HL-60/S4 (cell line): ENCODE data around the gene SLC27A4.
"Not testable (repeated sequence)": the region's sequence is repeated elsewhere in the genome, so short reads cannot be mapped to it uniquely, and the experiment has no call there.

Experiments
- in situ Hi-C: fragments of 300-500 bp; cut with MboI; formaldehyde crosslinking; loops from 2 replicates; pipeline ENCODE4 v1.14.3; 2022; ENCODE audit warnings: low sequenced_read_pairs

SLC27A4 gene

GRCh38 chr9:128323791-128324190, 16.5 kb upstream of the SLC27A4 start:
- in situ Hi-C loops = no loop called here

- in situ Hi-C loops = no loop called here
Measured at GRCh38 chr9:128324401-128324800, 15.9 kb upstream of the SLC27A4 start.

DNA sequence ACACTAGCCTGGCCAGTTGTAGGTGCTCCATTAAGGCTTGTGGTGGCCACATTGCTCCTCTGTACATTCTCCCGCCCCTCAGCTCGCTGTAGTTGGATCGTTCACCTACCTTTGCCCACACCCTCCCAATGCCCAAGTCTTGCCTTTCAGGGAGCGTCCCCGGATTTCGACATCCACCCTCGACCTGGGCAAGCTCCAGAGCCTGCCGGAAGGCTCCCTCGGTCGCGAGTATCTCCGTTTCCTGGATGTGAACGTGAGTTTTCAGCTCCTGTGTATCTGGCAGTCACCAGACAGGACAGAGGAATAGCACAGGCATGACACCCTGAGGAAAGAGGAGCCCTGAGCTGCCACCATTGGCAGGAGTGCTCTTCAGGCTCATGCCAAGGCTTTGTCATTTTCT, 14.7 kb upstream of the SLC27A4 start:
- in situ Hi-C loops = no loop called here

- in situ Hi-C loops = no loop called here
Measured at GRCh38 chr9:128333451-128333869, 6.9 kb upstream of the SLC27A4 start.

DNA sequence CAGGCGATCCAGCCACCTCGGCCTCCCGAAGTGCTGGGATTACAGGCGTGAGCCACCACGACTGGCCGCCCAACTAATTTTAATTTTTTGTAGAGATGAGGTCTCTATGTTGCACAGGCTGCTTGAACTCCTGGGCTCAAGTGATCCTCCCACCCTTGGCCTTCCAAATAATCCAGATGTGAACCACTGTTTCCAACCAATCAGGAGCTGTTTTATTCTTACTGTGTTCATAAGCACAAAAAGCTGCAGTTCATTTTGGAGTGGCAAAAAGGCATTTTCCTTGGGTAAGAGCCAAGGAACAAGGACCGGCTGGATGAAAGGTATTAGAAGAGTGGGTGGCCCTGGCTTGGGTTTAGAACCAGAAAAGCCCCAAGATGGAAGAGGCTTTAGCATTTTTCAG, 5.2 kb upstream of the SLC27A4 start:
- in situ Hi-C loops = no loop called here

GRCh38 chr9:128335914-128336313, 4.4 kb upstream of the SLC27A4 start:
- in situ Hi-C loops = no loop called here

DNA sequence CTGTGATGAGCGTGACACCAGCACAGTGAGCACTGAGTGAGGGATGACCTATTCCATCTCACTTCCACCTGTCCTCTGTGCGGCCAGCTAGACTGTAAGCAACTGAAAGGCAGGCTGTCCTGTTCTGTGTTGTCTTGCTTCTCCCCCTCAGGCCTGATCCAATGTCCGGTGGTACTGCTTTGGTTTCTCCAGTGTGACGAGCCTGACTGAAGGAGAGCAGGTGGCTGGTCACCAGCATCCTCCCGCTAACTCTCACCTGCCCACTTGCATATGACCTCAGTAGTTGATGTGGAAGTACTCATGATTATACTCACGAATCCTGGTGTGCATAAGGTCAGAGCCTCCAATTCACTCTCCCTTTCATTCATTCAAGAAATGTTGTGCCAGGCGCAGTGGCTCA, 2.4 kb upstream of the SLC27A4 start:
- in situ Hi-C loops = no loop called here

DNA sequence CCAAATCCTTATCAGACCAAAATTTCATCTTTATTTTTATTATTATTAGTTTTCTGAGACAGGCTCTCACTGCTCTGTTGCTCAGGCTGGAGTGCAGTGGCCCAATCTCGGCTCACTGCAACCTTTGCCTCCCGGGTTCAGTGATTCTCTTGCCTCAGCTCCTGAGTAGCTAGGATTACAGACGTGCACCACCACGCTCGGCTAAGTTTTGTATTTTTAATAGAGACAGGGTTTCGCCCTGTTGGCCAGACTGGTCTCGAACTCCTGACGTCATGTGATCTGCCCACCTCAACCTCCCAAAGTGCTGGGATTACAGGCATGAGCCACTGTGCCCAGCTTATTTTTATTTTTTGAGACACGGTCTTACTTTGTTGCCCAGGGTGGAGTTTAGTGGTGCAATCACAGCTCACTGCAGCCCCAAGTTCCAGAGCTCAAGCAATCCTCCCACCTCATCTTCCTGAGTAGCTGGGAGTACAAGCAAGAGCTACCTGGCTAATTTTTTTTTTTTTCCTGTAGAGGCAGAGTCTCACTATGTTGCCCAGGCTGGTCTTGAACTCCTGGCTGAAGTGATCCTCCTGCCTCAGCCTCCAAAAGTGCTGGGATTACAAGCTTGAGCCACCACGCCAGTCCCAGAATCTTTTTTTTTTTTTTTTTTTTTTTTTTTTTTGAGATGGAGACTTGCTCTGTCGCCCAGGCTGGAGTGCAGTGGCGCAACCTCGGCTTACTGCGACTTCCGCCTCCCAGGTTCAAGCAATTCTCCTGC, 1.3 kb upstream of the SLC27A4 start:
- in situ Hi-C loops = not testable (repeated sequence)

DNA sequence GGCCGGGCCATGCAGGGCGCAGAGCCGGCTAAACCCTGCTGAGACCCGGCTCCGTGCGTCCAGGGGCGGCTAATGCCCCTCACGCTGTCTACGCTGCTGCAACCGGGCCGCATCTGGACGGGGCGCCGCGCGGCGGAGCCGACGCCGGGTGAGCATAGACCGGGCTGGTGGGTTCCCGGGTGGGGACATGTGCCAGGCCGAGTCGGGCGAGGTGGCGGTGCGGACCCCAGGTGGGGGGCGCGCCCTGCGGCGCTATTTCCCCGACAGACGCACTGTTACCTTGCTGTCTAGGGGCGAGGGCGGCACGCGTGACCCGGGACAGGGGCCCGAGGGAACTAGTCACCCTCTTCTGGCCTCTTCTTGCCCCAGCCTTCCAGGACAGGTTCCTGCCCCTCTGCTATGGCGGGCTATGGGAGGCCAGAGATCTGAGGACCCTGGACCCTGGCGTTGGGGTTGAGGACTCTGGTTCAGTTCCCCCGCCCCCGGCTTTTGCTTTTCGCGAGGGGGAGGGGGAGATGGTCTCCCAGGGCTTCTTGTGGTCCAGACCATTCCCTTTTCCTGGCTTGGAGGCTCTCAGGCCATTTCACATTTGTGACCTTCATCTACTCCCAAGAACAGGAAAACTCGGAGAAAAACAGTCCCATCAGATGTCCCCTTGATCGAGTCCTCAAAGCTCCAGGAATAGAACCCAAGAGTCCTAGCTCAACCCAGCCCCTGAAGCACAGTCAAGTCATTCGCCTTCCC, 536 bp downstream of the SLC27A4 start:
- in situ Hi-C loops = no loop called here

DNA sequence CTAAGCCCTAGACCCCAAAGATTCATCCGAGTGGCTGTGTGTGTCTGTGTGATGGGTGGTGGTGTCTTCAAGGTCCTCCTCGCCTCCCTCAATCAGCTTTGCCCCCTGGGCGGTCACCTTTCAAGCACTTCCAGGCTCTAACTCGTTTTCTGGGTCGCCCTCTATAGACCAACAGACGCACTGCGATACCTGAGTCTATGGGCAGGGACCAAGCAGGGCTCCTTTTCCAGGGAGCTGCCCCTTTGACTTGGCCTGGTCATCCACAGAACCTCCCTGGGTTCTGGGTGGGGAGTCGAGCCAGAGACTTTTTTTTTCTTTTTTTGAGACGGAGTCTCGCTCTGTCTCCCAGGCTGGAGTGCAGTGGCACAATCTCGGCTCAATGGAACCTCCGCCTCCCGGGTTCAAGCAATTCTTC, 1.1 kb downstream of the SLC27A4 start:
- in situ Hi-C loops = no loop called here

DNA sequence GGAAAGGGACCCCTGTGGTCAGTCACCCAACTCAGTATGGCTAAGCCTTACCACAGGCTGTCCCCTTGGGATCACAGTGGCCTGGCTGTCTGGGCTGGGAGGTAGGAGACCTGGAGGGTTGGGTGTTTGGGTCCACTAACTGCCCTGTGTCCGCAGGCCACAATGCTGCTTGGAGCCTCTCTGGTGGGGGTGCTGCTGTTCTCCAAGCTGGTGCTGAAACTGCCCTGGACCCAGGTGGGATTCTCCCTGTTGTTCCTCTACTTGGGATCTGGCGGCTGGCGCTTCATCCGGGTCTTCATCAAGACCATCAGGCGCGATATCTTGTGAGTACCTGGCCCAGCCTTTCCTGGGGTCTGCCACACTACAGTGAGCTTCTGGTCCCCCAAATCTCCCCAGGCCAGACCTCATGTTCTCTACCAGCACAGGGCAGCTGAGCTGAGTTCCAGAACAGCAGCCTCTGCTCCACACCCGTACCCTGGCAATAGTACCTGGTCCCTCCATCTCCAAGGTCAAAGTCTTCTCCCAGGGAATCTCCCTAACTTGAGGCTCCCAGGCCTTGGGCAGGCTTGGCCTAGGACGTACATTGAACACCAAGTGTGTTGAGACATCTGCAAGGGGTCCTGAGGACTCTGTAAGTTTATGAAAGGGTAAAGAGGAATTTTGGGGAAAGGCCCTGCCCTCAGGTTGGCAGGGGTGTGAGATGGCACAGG, 2.8 kb downstream of the SLC27A4 start:
- in situ Hi-C loops = no loop called here

DNA sequence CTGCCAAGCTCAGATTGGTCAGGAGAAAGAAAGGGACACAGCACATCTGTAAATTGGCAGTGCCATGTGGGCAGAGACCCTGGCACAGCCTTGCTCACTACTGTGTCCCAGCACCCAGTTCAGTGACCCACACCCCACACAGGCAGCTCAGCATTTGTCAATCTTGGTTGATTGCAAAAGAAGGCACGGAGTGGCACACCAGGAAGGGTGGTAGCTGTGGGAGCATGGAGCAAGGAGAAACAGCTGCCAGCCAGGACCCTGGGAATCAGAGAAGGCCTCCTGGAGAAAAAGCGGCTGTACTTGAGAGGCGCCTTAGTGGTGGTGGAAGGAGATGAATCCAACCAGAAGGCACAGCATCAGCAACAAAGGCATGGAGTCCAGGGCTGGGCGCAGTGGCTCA, 3.5 kb downstream of the SLC27A4 start:
- in situ Hi-C loops = no loop called here

DNA sequence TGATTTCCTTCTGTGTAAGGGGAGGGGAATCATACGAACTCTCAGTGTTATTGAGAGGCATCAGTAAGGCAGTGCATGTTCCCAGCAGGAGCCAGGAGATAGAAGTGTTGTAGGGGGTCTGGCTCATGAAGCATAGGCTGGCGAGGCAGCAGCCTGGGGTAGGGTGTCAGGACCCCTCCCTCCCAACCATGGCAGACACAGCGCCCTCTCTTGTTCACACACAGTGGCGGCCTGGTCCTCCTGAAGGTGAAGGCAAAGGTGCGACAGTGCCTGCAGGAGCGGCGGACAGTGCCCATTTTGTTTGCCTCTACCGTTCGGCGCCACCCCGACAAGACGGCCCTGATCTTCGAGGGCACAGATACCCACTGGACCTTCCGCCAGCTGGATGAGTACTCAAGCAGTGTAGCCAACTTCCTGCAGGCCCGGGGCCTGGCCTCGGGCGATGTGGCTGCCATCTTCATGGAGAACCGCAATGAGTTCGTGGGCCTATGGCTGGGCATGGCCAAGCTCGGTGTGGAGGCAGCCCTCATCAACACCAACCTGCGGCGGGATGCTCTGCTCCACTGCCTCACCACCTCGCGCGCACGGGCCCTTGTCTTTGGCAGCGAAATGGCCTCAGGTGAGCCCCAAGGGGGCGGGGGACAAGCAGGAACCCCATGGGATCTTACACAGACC, 4.7 kb downstream of the SLC27A4 start:
- in situ Hi-C loops = no loop called here

DNA sequence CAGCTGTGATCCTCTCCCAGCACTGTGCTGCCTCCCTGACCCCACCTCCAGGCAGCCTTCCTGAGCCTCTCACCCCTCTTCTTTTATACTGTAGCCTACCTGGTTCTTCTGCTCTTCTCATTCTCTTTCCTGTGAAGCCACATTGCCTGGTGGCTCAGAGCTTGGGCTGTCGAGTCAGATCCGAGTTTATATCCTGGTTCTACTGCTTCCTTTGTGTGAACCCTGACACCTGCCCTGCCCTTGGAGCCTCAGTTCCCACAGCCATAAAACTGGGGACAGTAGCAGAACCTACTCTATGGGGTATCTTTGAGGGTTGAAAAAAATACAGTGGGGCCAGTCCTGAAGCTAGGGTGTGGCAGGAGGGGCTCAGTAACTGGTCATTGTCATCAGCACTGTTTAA, 8.8 kb downstream of the SLC27A4 start:
- in situ Hi-C loops = no loop called here

GRCh38 chr9:128349772-128350171, 9.4 kb downstream of the SLC27A4 start:
- in situ Hi-C loops = no loop called here

GRCh38 chr9:128355451-128355850, 15.1 kb downstream of the SLC27A4 start:
- in situ Hi-C loops = no loop called here

- in situ Hi-C loops = no loop called here
Measured at GRCh38 chr9:128358090-128358489, 17.8 kb downstream of the SLC27A4 start.

DNA sequence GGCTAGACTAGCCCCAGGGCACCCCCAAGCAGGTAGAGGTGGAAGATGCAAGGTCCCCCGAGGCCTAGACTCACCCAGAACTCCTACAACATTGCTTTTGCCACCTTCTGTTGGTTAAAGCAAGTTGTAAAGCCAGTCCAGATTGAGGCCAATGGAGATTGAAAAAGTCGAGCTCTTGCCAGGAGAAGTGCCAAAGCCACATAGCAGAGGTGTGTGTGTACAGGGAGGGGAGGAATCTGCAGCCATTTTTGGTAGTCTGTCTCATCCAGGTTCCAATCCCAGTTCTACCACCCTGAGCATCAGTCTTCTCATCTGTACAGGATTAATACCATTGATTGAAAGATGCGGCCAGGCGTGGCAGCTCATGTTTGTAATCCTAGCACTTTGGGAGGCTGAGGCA, 18.5 kb downstream of the SLC27A4 start:
- in situ Hi-C loops = no loop called here

DNA sequence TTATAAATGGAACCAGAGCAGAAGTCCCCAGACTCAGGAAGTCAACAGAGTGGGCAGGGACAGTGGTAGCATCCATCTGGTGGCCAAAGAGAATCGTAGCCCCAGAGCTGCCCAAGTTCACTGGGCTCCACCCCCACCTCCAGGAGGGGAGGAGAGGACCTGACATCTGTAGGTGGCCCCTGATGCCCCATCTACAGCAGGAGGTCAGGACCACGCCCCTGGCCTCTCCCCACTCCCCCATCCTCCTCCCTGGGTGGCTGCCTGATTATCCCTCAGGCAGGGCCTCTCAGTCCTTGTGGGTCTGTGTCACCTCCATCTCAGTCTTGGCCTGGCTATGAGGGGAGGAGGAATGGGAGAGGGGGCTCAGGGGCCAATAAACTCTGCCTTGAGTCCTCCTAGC, 20.5 kb downstream of the SLC27A4 start:
- in situ Hi-C loops = no loop called here

DNA sequence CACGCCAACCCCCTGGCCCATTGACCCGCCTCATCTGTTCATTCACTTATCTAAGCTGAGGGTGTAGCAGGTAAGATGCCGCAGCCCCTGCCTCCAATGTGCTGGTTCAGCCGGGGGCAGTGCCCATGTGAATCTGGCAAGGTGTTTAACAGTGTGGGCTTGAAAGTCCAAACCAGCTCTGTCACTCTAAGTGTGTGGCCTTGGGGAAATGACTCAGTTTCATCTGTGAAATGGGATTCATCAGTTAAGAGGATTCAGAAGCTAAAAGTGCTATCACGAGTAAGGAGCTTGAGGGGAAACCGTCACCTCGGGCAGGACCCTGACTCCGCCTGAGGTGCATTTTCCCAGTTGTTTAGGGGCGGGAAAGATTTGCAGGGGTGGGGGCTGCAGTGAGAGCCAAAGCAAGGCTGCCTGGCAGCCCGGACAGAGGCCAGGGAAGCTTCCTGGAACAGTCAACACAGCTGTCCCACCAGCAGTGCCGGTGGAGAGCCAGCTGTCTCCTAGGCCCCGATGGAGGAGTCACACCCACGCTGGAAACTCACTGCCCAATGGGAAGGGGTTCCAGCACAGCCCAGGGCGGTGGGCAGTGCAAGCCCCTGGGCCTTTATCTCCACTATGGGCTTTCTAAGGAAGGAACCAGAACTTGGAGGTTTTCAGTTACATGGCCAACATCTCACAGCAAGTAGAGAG, 21.1 kb downstream of the SLC27A4 start:
- in situ Hi-C loops = no loop called here
